DMS 273 treated with DMSO at 0.1 percent for 48 hours (cell line): Measurements from ENCODE around the gene OR6C74.

Experiments used
- DNase-seq: peaks from one replicate; lab custom pipeline; 2025; lab: John Stamatoyannopoulos, UW

Gene OR6C74

DNA sequence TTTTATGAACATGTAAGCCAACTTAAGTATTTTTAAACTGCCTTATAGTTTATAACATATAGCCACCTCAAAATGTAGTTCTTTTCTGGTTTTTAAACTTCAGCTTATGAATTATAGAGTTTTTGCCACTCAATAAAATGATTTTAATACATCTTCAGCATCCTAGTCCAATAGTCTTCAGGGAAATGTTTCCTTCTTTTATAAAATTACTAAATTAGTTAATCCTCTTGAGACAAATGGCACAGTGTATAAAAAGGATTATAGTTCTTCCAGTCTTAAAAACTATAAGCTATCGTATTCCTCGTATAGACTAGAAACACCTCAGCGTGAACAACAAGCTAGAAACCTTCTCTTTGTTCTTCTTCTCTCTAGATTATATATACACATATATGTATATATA is at the start of gene OR6C74:
TSS of gene OR6C74 (plus strand) at position 301 of the 400 bp plus-strand sequence. CDS start 2,679 bp downstream, outside the sequence.
- no peak for DNase-seq

DNA sequence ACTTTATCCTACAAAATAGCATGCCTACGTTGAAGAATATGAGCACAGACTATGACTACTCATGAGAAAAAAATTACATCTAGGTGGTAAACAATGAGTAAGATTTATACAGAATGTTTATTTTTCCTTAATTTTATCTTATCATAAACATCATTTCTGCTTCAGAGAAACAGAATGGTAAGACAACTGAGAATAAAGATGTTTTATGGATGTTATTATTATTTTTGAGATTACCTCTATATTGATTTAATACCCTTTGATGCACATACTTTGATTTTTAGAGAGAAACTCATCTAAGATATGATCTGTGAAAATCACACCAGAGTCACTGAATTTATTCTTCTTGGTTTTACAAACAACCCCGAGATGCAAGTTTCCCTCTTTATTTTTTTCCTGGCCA is 23.7 kb upstream of the OR6C74 start, which contains the start of gene OR10A7:
TSS of gene OR10A7 (plus strand) at position 301 of the 400 bp plus-strand sequence. CDS start at position 301, 0 bp downstream.
- DNase-seq: no peak

DNA sequence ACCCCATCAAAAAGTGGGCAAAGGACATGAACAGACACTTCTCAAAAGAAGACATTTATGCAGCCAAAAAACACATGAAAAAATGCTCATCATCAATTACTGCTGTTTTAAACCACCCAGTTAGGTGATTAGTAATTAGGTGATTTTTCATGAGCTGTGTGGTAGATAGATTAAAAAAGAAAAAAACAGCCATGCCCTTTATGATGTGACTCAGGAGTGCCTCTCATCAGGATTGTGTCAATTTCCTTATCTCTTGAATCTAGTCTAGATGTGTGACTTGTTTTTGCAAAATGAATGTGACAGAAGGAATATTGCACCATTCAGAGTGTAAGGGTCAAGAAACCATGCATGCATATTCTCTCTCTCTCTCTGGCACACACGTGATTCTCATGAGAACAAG is 17.9 kb upstream of the OR6C74 start:
- no peak for DNase-seq

DNA sequence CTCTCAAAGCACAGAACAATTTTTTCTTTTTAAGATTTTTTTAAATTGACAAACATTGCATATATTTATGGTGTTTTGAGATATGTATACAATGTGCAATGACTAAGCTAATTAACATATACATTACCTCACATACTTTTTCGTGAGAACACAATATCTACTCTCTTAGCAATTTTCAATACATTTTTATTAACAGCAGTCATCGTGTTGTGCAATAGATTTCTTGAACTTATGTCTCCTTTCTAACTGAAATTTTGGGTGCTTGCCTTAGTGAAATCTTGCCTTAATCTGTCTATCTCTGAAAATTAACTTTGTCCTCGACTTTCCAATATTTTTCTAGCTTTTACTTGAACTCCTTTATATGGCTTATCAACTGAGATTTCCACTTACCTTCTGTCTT is 16.8 kb upstream of the OR6C74 start:
- no peak for DNase-seq

DNA sequence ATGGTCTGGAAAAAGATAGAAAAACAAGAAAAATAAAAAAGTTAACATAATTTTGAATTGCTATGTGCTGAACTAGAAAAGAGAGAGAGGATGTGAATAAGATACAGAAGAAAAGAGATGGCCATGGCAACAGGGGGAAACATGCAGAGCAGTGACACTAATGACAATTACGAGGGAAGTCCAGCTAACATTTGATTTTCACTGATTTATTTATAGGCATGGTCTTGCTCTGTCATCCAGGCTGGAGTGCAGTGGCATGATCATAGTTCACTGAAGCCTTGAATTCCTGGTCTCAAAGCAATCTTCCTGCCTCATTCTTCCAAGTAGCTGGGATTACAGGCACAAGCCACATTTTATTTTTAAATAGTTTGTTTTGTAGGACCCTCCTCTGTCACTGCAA is 1.8 kb downstream of the OR6C74 start:
- no peak for DNase-seq

DNA sequence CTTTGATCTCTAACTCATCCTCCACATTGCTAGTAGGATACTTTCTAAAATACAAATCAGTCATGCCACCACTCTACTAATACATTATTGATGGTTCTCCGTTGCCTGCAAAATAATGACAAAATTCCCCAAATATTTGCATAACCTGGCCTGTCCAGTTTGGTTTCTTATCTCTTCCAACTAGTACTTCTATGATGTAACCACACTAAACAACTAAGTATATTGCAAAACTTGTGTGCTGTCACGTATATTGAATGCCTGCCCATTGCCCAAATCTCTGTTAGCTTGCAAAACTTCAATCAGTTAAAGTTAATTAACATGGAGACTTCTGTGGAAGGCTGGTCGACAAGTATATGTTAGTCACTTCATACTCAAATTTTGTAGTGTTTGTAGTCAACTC is 6.5 kb downstream of the OR6C74 start:
- DNase-seq: no peak

DNA sequence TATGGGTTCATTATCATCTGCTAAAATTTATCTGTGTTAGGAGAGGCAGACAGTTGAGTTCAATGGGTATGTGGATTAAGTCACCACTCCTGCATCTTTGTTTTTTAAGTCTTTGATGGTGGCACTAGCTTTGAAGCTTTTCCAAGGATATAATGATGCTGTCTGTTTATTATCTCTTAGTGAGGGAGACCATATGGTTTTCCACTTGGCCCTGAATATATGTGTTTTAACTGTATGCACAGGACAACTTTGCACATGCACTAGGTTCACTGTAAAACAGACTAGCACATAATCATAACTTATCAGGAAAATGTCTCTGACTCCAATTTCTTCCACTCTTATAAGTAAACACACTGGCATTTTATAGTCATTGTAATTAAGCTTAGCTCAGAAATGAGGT is 8.9 kb downstream of the OR6C74 start:
- DNase-seq: no peak

DNA sequence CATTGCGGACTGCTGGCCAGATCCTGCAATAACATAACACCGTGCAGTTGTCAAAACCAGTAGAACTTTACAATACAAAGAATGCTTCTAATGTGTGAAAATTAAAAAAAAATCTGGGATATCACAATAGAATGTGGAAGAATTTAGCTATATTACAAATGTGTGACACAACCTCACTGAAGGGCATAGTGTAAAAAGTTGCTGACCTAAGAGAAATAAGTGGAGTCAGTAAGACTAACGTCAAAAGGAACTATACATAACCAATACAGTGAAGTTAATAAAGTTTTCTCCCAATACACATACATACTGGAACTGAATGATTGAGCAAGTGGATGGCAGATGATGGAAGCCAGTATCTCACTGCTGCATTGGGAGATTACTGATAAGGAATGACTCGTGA is 12.4 kb downstream of the OR6C74 start:
- DNase-seq: no peak

DNA sequence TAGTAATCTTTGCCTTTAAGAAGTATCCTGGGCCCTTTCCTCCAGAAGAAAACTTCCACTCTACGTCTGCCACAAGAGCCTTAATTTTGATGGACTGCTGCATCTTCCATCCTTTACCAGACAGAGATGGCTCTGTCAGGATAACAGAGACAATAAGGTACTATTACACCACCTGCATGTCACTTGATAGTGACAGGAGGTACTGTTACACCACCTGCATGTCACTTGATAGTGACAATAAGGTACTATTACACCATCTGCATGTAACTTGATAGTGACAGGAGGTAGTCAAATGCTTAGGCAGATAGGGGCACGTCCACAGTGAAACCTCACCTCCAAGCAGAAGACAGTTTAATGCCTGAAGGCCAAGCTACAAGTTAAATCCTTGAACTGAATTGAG is 13.9 kb downstream of the OR6C74 start:
- no peak for DNase-seq

DNA sequence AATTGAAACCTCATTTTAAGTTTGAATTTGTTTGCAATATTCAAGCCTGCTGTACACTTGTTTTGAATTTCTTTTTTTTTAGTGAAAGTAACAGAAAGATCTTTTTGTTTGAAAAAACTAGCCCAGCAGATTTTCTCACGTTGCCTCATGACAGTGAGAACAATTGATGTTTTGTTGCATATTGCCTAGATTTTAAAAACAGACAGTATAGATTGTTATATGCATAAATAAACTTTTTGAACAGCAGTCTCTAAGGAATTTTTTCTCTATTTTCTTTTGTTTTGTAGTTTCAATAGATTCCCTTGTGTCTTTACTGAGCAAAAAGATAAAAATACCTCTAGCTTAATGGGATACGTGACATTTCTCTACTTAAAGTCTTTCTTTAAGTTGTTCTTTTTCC is 36.6 kb downstream of the OR6C74 start:
- DNase-seq: no peak

DNA sequence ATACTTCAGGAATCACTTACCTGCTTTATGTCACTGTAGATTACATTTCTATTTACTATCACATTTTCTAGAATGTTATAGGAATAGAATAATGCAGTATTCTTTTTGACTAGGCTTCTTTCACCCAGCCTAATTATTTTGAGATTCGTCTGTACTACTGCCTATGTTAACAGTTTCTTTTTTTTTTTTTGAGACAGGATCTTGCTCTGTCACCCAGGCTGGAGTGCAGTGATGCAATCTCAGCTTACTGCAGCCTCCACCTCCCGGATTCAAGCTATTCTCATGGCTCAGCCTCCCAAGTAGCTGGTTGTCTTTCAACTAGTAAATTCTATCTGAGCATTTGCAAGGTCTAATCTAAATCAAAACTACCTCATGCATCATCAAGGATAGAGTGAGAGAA is 45.6 kb downstream of the OR6C74 start:
- DNase-seq: no peak
